CD14-positive monocyte (primary cell): ENCODE measurements around the gene PDE1C. TPM values are rescaled to one million over a fixed set of nuclear protein-coding genes. Genes with fewer than 3 reads are reported as not detected.

Experiments used
- DNase-seq, 3 donors: peaks; one replicate each; pipeline ENCODE4 v3.0.0-alpha.2; 2011 to 2022
- H2AFZ ChIP-seq: 2 replicates; pipeline ENCODE4 v1.6.0; 2012; ENCODE audit warnings: mild to moderate bottlenecking, low read depth, low read length, inconsistent platforms; ENCODE audit not compliant: insufficient read depth, poor library complexity, severe bottlenecking
- H3K27ac ChIP-seq, 2 donors: 1 replicate in 1 of 2; 2 replicates in 1 of 2; pipeline ENCODE4 v1.5.1; 2012 to 2013; ENCODE audit warnings: low read length in 2 of 2, control low read depth in 1 of 2, inconsistent platforms in 1 of 2, low read depth in 1 of 2, mild to moderate bottlenecking in 1 of 2
- H3K27me3 ChIP-seq, 2 donors: one replicate each; pipeline versions ENCODE4 v1.6.0 to v1.6.1; 2011 to 2013; ENCODE audit warnings: low read length in 2 of 2; ENCODE audit not compliant: control insufficient read depth in 2 of 2, insufficient read depth in 2 of 2
- H3K36me3 ChIP-seq, 2 donors: replicated peaks in 1 of 2; 1 replicate in 1 of 2; 2 replicates in 1 of 2; pipeline versions ENCODE4 v1.5.1 to v1.6.1; 2012 to 2013; ENCODE audit warnings: low read length in 2 of 2, control low read depth in 1 of 2, inconsistent platforms in 1 of 2, mild to moderate bottlenecking in 1 of 2; ENCODE audit not compliant: insufficient read depth in 2 of 2, control insufficient read depth in 1 of 2
- H3K4me1 ChIP-seq, 2 donors: 1 replicate in 1 of 2; 2 replicates in 1 of 2; pipeline versions ENCODE4 v1.5.1 to v1.6.1; 2012 to 2013; ENCODE audit warnings: low read length in 2 of 2, control low read depth in 1 of 2, inconsistent platforms in 1 of 2, mild to moderate bottlenecking in 1 of 2, moderate library complexity in 1 of 2; ENCODE audit not compliant: insufficient read depth in 2 of 2, control insufficient read depth in 1 of 2
- H3K4me2 ChIP-seq: replicated peaks from 2 replicates; pipeline ENCODE3; 2012; ENCODE audit warnings: low read length, moderate library complexity, mild to moderate bottlenecking; ENCODE audit not compliant: poor library complexity, severe bottlenecking; ENCODE audit errors: extremely low read depth
- H3K4me3 ChIP-seq, 3 experiments: fragments of 200-600 bp in 1 of 3; sonication (generic) in 1 of 3; replicated peaks in 1 of 3; 1 replicate in 2 of 3; 2 replicates in 1 of 3; pipeline ENCODE4 v1.5.1; 2011 to 2013; ENCODE audit warnings: low read length in 3 of 3, mild to moderate bottlenecking in 3 of 3, control low read depth in 2 of 3, low read depth in 2 of 3, inconsistent platforms in 1 of 3, moderate library complexity in 1 of 3
- H3K79me2 ChIP-seq: 2 replicates; pipeline ENCODE4 v1.6.0; 2012; ENCODE audit warnings: mild to moderate bottlenecking, control low read depth, inconsistent platforms, low read length, moderate library complexity; ENCODE audit not compliant: insufficient read depth
- H3K9ac ChIP-seq: 2 replicates; pipeline ENCODE4 v1.6.0; 2017; ENCODE audit warnings: low read length, mild to moderate bottlenecking; ENCODE audit not compliant: insufficient read depth, poor library complexity, severe bottlenecking
- H3K9me3 ChIP-seq, 2 donors: replicated peaks in 1 of 2; 1 replicate in 1 of 2; 2 replicates in 1 of 2; pipeline versions ENCODE4 v1.5.1 to v1.6.1; 2012 to 2013; ENCODE audit warnings: low read length in 2 of 2, control low read depth in 1 of 2; ENCODE audit not compliant: control insufficient read depth in 1 of 2, insufficient read depth in 1 of 2
- H4K20me1 ChIP-seq: 2 replicates; pipeline ENCODE4 v1.6.0; 2012; ENCODE audit warnings: mild to moderate bottlenecking, low read length, control low read depth, moderate library complexity; ENCODE audit not compliant: insufficient read depth
- H3K27ac Mint-ChIP-seq, 7 donors: one replicate each; pipeline ENCODE4 v1.8.0; 2020; ENCODE audit warnings: mild to moderate bottlenecking in 7 of 7, mixed read lengths in 7 of 7, moderate library complexity in 6 of 7, inconsistent platforms in 2 of 7
- H3K27me3 Mint-ChIP-seq, 3 donors: one replicate each; pipeline ENCODE4 v1.8.0; 2021 to 2022; ENCODE audit warnings: low read depth in 3 of 3, mild to moderate bottlenecking in 3 of 3, mixed read lengths in 3 of 3, moderate library complexity in 3 of 3, inconsistent platforms in 1 of 3
- H3K36me3 Mint-ChIP-seq, 2 donors: one replicate each; pipeline ENCODE4 v1.8.0; 2020; ENCODE audit warnings: mixed read lengths in 2 of 2, inconsistent platforms in 1 of 2, mild to moderate bottlenecking in 1 of 2
- H3K4me1 Mint-ChIP-seq: one replicate; pipeline ENCODE4 v1.8.0; 2020; ENCODE audit warnings: mild to moderate bottlenecking, mixed read lengths
- H3K4me3 Mint-ChIP-seq, 2 donors: one replicate each; pipeline ENCODE4 v1.8.0; 2020; ENCODE audit warnings: mild to moderate bottlenecking in 2 of 2, mixed read lengths in 2 of 2, moderate library complexity in 1 of 2
- H3K9me3 Mint-ChIP-seq, 7 donors: one replicate each; pipeline ENCODE4 v1.8.0; 2020 to 2022; ENCODE audit warnings: mixed read lengths in 7 of 7, mild to moderate bottlenecking in 6 of 7, moderate library complexity in 6 of 7, inconsistent platforms in 2 of 7
- WGBS: methylation state at CpG from one replicate; pipeline ENCODE4 v1.1.5; 2013; ENCODE audit warnings: missing lambda C conversion rate; ENCODE audit not compliant: insufficient coverage; 5-methylcytosine and 5-hydroxymethylcytosine counted together
- intact Hi-C, 2 donors: fragments of 100-400 bp; cut with micrococcal nuclease; formaldehyde crosslinking; loops; one replicate each; pipeline versions ENCODE4 v1.15.0 to v1.15.1; 2023
- polyA plus RNA-seq, 3 donors: library from polyadenylated mRNA; depleted of rRNA in 1 of 3; unstranded in 2 of 3; stranded (reverse) in 1 of 3; fragments of 300-500 nt in 2 of 3; fragments of >200 nt in 1 of 3; fragmentation: Illumina TruSeq in 2 of 3; gene quantifications; 1 replicate in 2 of 3; 2 replicates in 1 of 3; pipeline ENCODE4 v1.2.3, GENCODE V29; 2012 to 2021
- TF ChIP-seq, protein P1 (sequence below): fragments of 200-600 bp; IDR thresholded peaks from one replicate; pipeline ENCODE4 v1.8.0; 2022; ENCODE audit warnings: antibody characterized with exemption, mild to moderate bottlenecking

The PDE1C gene
- polyA plus RNA-seq, 3 donors = not detected

DNA sequence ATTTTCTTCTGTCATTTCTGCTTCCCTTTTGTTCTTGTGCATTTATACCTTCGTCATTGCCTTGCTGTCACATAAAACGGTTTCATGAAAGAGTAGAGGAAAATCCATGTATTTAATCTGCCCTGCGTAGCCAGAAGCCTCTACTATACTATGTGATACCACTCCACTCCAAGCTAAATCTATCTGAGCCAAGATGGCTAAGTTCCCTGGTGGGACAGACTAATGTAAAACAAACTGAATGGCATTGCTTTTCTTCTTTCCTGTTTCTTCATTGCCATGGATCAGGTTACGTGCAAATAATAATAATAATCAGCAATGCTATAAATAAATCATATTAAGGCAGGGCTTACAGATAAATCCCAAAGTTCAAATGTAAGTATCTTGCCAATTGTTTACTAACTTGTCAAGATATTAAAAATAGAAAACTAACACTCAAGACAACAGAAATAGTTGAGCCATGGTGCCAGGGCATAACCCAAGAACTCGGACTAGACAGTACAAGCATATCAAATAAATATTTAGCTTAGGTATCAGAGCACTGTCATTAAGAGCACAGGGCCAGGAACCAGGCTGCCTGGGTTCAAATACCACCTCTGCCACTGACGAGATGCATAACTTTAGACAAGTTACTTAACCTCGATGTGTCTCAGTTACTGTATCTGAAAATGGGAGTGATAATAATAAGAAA lies 151.4 kb downstream of the PDE1C start:
- Histone ChIP-seq H3K27me3 (no peaks in the 10 kb centered on the region), H4K20me1 (no peaks in the 10 kb centered on the region), H3K79me2 (no peaks in the 10 kb centered on the region), H3K4me2 (no peak overlapping the region), H2AFZ (no peak overlapping the region), H3K9ac (no peak overlapping the region), H3K36me3 (no peaks in the 10 kb centered on the region), H3K4me3 (no peak overlapping the region), H3K4me1 (no peaks in the 10 kb centered on the region), H3K9me3 (no peaks in the 10 kb centered on the region), H3K27ac (no peak overlapping the region)
- DNase-seq = no peak
- Mint-ChIP-seq H3K4me1 (no peaks in the 10 kb centered on the region), H3K27me3 (peaks cover 0 to 2% (median 0%) of the 10 kb centered on the region in 3 donors), H3K27ac (no peak overlapping the region), H3K9me3 (peaks cover 0 to 2% (median 0%) of the 10 kb centered on the region in 7 donors), H3K36me3 (no peaks in the 10 kb centered on the region), H3K4me3 (no peak overlapping the region)
- intact Hi-C loops = no loop called here
- WGBS = 100% methylated on average over 2 of the region's 7 CpGs
- TF ChIP-seq, protein P1, sequence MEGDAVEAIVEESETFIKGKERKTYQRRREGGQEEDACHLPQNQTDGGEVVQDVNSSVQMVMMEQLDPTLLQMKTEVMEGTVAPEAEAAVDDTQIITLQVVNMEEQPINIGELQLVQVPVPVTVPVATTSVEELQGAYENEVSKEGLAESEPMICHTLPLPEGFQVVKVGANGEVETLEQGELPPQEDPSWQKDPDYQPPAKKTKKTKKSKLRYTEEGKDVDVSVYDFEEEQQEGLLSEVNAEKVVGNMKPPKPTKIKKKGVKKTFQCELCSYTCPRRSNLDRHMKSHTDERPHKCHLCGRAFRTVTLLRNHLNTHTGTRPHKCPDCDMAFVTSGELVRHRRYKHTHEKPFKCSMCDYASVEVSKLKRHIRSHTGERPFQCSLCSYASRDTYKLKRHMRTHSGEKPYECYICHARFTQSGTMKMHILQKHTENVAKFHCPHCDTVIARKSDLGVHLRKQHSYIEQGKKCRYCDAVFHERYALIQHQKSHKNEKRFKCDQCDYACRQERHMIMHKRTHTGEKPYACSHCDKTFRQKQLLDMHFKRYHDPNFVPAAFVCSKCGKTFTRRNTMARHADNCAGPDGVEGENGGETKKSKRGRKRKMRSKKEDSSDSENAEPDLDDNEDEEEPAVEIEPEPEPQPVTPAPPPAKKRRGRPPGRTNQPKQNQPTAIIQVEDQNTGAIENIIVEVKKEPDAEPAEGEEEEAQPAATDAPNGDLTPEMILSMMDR = no peak

DNA sequence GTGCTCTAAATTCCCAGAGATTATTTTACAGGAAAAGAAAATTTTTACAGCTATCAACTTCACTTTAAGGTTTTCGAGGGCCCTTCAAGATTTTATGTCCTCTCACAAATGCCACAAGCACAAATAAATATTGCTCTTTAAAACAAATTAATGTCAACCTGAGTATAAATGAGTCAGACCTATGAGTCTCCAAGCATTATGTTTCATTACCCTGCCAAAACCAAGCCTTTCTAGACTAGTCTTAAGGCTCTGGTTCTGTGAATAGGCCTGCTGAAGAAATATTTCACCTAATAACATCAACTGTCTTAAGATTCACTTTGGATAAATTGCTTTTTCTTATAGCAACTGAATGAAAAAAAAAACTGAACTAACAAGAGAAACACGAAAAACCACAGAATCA lies 153.0 kb downstream of the PDE1C start:
- TF ChIP-seq, protein P1 = no peak
- peaks cover 0 to 2% (median 0%) of the 10 kb centered on the region in 7 donors for H3K9me3 Mint-ChIP-seq
- Histone ChIP-seq H3K27me3 (no peaks in the 10 kb centered on the region), H3K79me2 (no peaks in the 10 kb centered on the region), H3K4me1 (no peaks in the 10 kb centered on the region), H2AFZ (no peak overlapping the region), H3K4me3 (no peak overlapping the region), H3K27ac (no peak overlapping the region), H3K36me3 (no peaks in the 10 kb centered on the region), H3K9me3 (no peaks in the 10 kb centered on the region), H3K9ac (no peak overlapping the region), H4K20me1 (no peaks in the 10 kb centered on the region), H3K4me2 (no peak overlapping the region)
- WGBS = no CpG with 5 or more reads among the region's 2 CpGs
- DNase-seq = no peak
- no peak overlapping the region for H3K4me3 Mint-ChIP-seq
- intact Hi-C loops = no loop called here
- H3K4me1 Mint-ChIP-seq = no peaks in the 10 kb centered on the region
- H3K36me3 Mint-ChIP-seq = no peaks in the 10 kb centered on the region
- no peak overlapping the region for H3K27ac Mint-ChIP-seq
- H3K27me3 Mint-ChIP-seq = peaks cover 1 to 4% (median 2%) of the 10 kb centered on the region in 3 donors
